Fibroblast of mammary gland (primary cell): Measurements from ENCODE around the gene FAM228B.

Experiments
- DNase-seq: peaks from one replicate; pipeline ENCODE4 v3.0.0-alpha.2; 2010; ENCODE audit warnings: low read depth
- H3K4me3 ChIP-seq: 2 replicates; pipeline ENCODE4 v1.5.1; 2011; ENCODE audit warnings: low read depth, mild to moderate bottlenecking, low read length, moderate library complexity; ENCODE audit not compliant: control insufficient read depth
- CTCF ChIP-seq: conservative IDR thresholded peaks from 2 replicates; pipeline ENCODE4 v1.5.1; 2011; ENCODE audit warnings: low read depth, low read length, inconsistent platforms; ENCODE audit not compliant: control insufficient read depth, insufficient read depth

The FAM228B gene

DNA sequence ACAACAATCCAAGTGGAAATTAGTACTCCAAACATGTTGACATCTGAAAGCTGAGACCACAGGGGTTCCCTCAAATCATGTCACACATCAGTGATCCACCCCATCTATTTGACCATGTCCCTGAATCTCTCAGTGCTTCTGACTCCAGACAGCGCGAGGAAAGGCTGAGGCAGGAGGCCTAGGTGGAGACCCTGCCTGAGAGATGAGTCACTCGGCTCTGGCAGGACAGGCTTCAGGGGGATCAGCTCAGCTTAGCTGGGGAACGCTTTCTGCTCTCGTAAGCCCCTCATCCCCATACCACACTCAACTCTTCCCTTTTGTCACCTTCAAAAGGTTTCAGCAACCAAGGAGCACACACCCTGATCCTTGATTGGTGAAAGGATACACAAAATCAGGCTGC lies 45.8 kb downstream of the FAM228B start:
- TF ChIP-seq CTCF = no peak
- no peak overlapping the region for H3K4me3 ChIP-seq
- DNase-seq = no peak

DNA sequence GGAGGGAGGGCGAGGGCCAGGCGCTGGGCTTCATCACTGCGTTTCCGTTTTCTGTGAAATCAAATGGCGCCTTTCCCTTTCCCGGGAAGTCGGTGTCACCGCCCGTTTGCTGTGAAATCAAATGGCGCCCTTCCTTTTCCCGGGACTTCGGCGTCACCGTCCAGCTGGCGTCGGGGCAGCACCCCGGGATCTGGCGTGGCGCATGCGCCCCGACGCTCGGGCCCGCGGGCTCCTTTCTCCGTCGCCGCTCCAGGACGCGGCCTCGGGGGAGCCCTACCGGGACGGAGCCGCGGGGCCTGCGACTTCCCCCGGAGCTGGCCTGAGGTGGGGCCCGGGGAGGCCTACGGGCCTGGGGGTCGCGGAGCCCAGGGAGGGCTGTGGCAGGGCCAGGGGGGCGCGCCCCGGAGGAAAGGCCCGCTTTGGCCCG lies 51.6 kb downstream of the FAM228B start, which contains the start of gene FAM228A:
Gene FAM228A (plus strand): TSS at position 203 of the 427 bp plus-strand sequence. CDS start 428 bp downstream, outside the sequence.
- TF ChIP-seq CTCF = no peak
- H3K4me3 ChIP-seq = no peak within 1 kb of the TSS
- no peak for DNase-seq

- TF ChIP-seq CTCF = no peak
- no peak for DNase-seq
- H3K4me3 ChIP-seq = no peak overlapping the region
Measured at GRCh38 chr2:24175631-24176187, 52.4 kb downstream of the FAM228B start.

DNA sequence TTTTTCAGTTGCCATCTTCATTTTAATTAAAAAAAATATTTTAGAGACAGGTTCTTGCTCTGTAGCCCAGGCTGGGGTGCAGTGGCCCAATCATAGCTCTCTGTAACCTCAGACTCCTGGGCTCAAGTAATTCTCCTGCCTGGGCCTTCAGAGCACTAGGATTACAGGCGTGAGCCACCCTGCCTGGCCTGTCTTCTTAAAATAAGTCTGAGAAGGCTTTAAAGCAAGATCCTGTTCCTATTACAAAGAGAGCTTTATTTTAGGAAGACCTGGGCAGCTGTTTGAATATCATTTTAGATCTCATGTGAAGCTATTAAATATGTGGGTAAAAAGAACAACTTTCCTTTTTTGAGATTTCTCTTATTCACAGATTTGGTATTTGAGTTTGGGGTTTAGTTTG lies 53.1 kb downstream of the FAM228B start:
- no peak for DNase-seq
- TF ChIP-seq CTCF = no peak
- H3K4me3 ChIP-seq = no peak overlapping the region

DNA sequence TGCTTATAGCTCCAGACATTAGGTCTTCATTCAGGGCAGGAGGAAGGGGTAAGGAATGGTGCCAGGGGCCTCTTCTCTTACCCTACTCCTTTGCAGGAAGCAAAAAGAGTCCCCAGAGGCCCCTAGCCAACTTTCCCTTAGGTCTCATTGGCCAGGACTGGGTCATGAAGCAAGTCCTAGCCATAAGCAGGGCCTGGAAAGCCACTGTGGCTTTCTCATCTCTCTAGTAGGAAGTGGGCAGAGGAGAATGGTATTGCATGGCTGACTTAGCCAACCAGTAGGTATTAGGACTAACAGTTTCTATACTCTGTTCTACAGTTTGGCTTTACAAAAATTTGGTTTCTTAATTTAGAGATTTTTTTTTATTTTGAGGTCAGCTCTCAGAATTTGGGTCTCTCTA lies 56.4 kb downstream of the FAM228B start:
- H3K4me3 ChIP-seq = no peak overlapping the region
- no peak for DNase-seq
- TF ChIP-seq CTCF = no peak

GRCh38 chr2:24181849-24182248 lies 58.6 kb downstream of the FAM228B start:
- no peak overlapping the region for H3K4me3 ChIP-seq
- no peak for DNase-seq
- TF ChIP-seq CTCF = no peak

GRCh38 chr2:24182507-24182906 lies 59.2 kb downstream of the FAM228B start:
- no peak overlapping the region for H3K4me3 ChIP-seq
- TF ChIP-seq CTCF = no peak
- no peak for DNase-seq
